ENCODE data around the gene STX1B. TPM values are rescaled to one million over a fixed set of nuclear protein-coding genes. Genes with fewer than 3 reads are reported as not detected.
"Not testable (repeated sequence)": the region's sequence is repeated elsewhere in the genome, so short reads cannot be mapped to it uniquely, and the experiment has no call there.

STX1B gene
- total and polyA plus RNA-seq, 5 experiments from 2014 or later, result 0.07 to 3.9 (median 1.7) TPM; not detected in 1

GRCh38 chr16:31032736-31033708 is 22.6 kb upstream of the STX1B start, which contains the start of gene STX4:
TSS of gene STX4 (plus strand) at chr16:31033558. CDS start at chr16:31033806, 248 bp downstream.
- POLR2A ChIA-PET, result interaction anchor here (0.5 to 3.6 kb wide), 7 partner anchors 41 to 521 kb away, joined by 3 to 26 read pairs (median 6); partner anchors contain the start of genes FUS, KAT8, ZNF646 and ZNF668
- H3K9me3 Mint-ChIP-seq, result no peaks in the 10 kb centered on the region
- peak; percentile 92 to 99 (median 97) for DNase-seq
- peak within 1 kb of the TSS; percentile 93 to 100 (median 99) for H3K27ac Mint-ChIP-seq
- H3K4me1 Mint-ChIP-seq, result peaks cover 16 to 39% (median 34%) of the 10 kb centered on the region in 4 donors
- H3K36me3 Mint-ChIP-seq, result peaks cover 0 to 24% (median 0%) of the 10 kb centered on the region in 3 donors
- peak within 1 kb of the TSS; percentile 95 to 100 (median 98) for H3K4me3 Mint-ChIP-seq
- ATAC-seq, result peak; percentile 77 to 84
- H3K27me3 Mint-ChIP-seq, result peaks cover 0 to 3% (median 0%) of the 10 kb centered on the region in 5 donors

- peaks cover 0 to 16% (median 0%) of the 10 kb centered on the region in 3 donors for H3K36me3 Mint-ChIP-seq
- POLR2A ChIA-PET, result interaction anchor here (0.6 to 3.6 kb wide), 2 partner anchors 111 to 139 kb away, joined by 4 to 16 read pairs; no protein-coding TSS in a partner anchor
- ATAC-seq (no peak), DNase-seq (no peak)
- peak overlapping the region in 2 of 10 donors; percentile 22 to 39 for H3K4me3 Mint-ChIP-seq
- no peaks in the 10 kb centered on the region for H3K9me3 Mint-ChIP-seq
- peaks cover 12 to 35% (median 32%) of the 10 kb centered on the region in 4 donors for H3K4me1 Mint-ChIP-seq
- H3K27me3 Mint-ChIP-seq, result peaks cover 0 to 3% (median 0%) of the 10 kb centered on the region in 5 donors
- peak overlapping the region in 7 of 10 donors; percentile 25 to 99 (median 99) for H3K27ac Mint-ChIP-seq
Measured at GRCh38 chr16:31031276-31031675, 20.8 kb upstream of the STX1B start.

GRCh38 chr16:31029272-31029671 is 18.8 kb upstream of the STX1B start:
- Mint-ChIP-seq H3K27me3 (peaks cover 0 to 3% (median 0%) of the 10 kb centered on the region in 5 donors), H3K9me3 (no peaks in the 10 kb centered on the region), H3K4me1 (peaks cover 9 to 24% (median 18%) of the 10 kb centered on the region in 4 donors), H3K4me3 (no peak overlapping the region), H3K27ac (peak overlapping the region in 2 of 10 donors; percentile 12 to 15), H3K36me3 (peaks cover 0 to 4% (median 0%) of the 10 kb centered on the region in 3 donors)
- DNase-seq (no peak), ATAC-seq (no peak)
- POLR2A ChIA-PET, result no interaction called here

GRCh38 chr16:31025339-31025738 is 14.9 kb upstream of the STX1B start:
- H3K27me3 Mint-ChIP-seq, result no peaks in the 10 kb centered on the region
- no peaks in the 10 kb centered on the region for H3K9me3 Mint-ChIP-seq
- ATAC-seq (no peak), DNase-seq (no peak)
- no peaks in the 10 kb centered on the region for H3K36me3 Mint-ChIP-seq
- H3K4me3 Mint-ChIP-seq, result no peak overlapping the region
- POLR2A ChIA-PET, result no interaction called here
- H3K4me1 Mint-ChIP-seq, result peaks cover 0 to 4% (median 1%) of the 10 kb centered on the region in 4 donors
- peak overlapping the region in 2 of 10 donors; percentile 16 to 35 for H3K27ac Mint-ChIP-seq

GRCh38 chr16:31023627-31024226 is 13.3 kb upstream of the STX1B start:
- Mint-ChIP-seq H3K4me1 (peaks cover 0 to 4% (median 1%) of the 10 kb centered on the region in 4 donors), H3K27me3 (no peaks in the 10 kb centered on the region), H3K4me3 (no peak overlapping the region), H3K36me3 (no peaks in the 10 kb centered on the region), H3K9me3 (no peaks in the 10 kb centered on the region), H3K27ac (peak overlapping the region in 2 of 10 donors; percentile 9 to 63)
- POLR2A ChIA-PET, result interaction anchor here (0.8 kb wide), 1 partner anchor 11 kb away, joined by 3 read pairs; no protein-coding TSS in a partner anchor
- ATAC-seq (no peak), DNase-seq (no peak)

- H3K4me3 Mint-ChIP-seq, result no peak overlapping the region
- H3K27me3 Mint-ChIP-seq, result no peaks in the 10 kb centered on the region
- no peaks in the 10 kb centered on the region for H3K9me3 Mint-ChIP-seq
- H3K27ac Mint-ChIP-seq, result no peak overlapping the region
- no peak for DNase-seq
- POLR2A ChIA-PET, result interaction anchor here (0.8 kb wide), 1 partner anchor 12 kb away, joined by 3 read pairs; no protein-coding TSS in a partner anchor
- no peaks in the 10 kb centered on the region for H3K36me3 Mint-ChIP-seq
- no peak for ATAC-seq
- H3K4me1 Mint-ChIP-seq, result peaks cover 0 to 4% (median 1%) of the 10 kb centered on the region in 4 donors
Measured at GRCh38 chr16:31023252-31023602, 12.8 kb upstream of the STX1B start.

- Mint-ChIP-seq H3K9me3 (no peaks in the 10 kb centered on the region), H3K27ac (peak overlapping the region in 2 of 10 donors; percentile 11 to 47), H3K27me3 (no peaks in the 10 kb centered on the region), H3K4me3 (no peak overlapping the region), H3K36me3 (no peaks in the 10 kb centered on the region), H3K4me1 (peaks cover 0 to 4% (median 1%) of the 10 kb centered on the region in 4 donors)
- POLR2A ChIA-PET, result no interaction called here
- ATAC-seq (no peak), DNase-seq (no peak)
Measured at GRCh38 chr16:31022544-31023251, 12.3 kb upstream of the STX1B start.

GRCh38 chr16:31020536-31020935 is 10.1 kb upstream of the STX1B start:
- DNase-seq (no peak), ATAC-seq (no peak)
- Mint-ChIP-seq H3K4me3 (no peak overlapping the region), H3K27ac (no peak overlapping the region), H3K36me3 (no peaks in the 10 kb centered on the region), H3K4me1 (peaks cover 0 to 4% (median 1%) of the 10 kb centered on the region in 4 donors), H3K27me3 (peaks cover 0 to 7% (median 2%) of the 10 kb centered on the region in 5 donors), H3K9me3 (no peaks in the 10 kb centered on the region)
- POLR2A ChIA-PET, result interaction anchor here (0.7 kb wide), 1 partner anchor 851 kb away, joined by 3 read pairs; no protein-coding TSS in a partner anchor

GRCh38 chr16:31017756-31018155 is 7.3 kb upstream of the STX1B start:
- ATAC-seq, POLR2A ChIA-PET, H3K4me1 Mint-ChIP-seq, DNase-seq, H3K9me3 Mint-ChIP-seq, H3K27ac Mint-ChIP-seq, H3K36me3 Mint-ChIP-seq, H3K4me3 Mint-ChIP-seq: not testable (repeated sequence)
- H3K27me3 Mint-ChIP-seq, result peaks cover 0 to 26% (median 9%) of the 10 kb centered on the region in 5 donors

- Mint-ChIP-seq H3K27ac (peak overlapping the region in 1 of 10 donors; percentile 15), H3K36me3 (no peaks in the 10 kb centered on the region), H3K9me3 (no peaks in the 10 kb centered on the region), H3K4me1 (peaks cover 4 to 22% (median 10%) of the 10 kb centered on the region in 4 donors), H3K27me3 (peaks cover 3 to 30% (median 14%) of the 10 kb centered on the region in 5 donors), H3K4me3 (no peak overlapping the region)
- DNase-seq (no peak), ATAC-seq (no peak)
- POLR2A ChIA-PET, result no interaction called here
Measured at GRCh38 chr16:31016018-31016417, 5.6 kb upstream of the STX1B start.

GRCh38 chr16:31013292-31013691 is 2.9 kb upstream of the STX1B start:
- DNase-seq, H3K27ac Mint-ChIP-seq, H3K36me3 Mint-ChIP-seq, H3K9me3 Mint-ChIP-seq, POLR2A ChIA-PET, ATAC-seq: not testable (repeated sequence)
- peaks cover 3 to 30% (median 14%) of the 10 kb centered on the region in 5 donors for H3K27me3 Mint-ChIP-seq
- peaks cover 9 to 34% (median 20%) of the 10 kb centered on the region in 4 donors for H3K4me1 Mint-ChIP-seq
- H3K4me3 Mint-ChIP-seq, result peak overlapping the region in 1 of 10 donors; percentile 42

- POLR2A ChIA-PET, result interaction anchor here (0.7 kb wide), 1 partner anchor 184 kb away, joined by 3 read pairs; no protein-coding TSS in a partner anchor
- Mint-ChIP-seq H3K4me1 (peaks cover 9 to 34% (median 20%) of the 10 kb centered on the region in 4 donors), H3K4me3 (peak overlapping the region; percentile 76 to 91 (median 82)), H3K27ac (peak overlapping the region in 3 of 10 donors; percentile 37 to 81 (median 63)), H3K27me3 (peaks cover 3 to 30% (median 14%) of the 10 kb centered on the region in 5 donors)
- not testable (repeated sequence) for DNase-seq, ATAC-seq, H3K9me3 Mint-ChIP-seq, H3K36me3 Mint-ChIP-seq
Measured at GRCh38 chr16:31011815-31012214, 1.4 kb upstream of the STX1B start.
